ENCODE results near the gene MACF1. TPM values are rescaled to one million over a fixed set of nuclear protein-coding genes. Genes with fewer than 3 reads are reported as not detected.

Gene MACF1
- total and polyA plus RNA-seq, 2 of the 13 experiments (the other 11 are each of a cell fraction or from before 2014, with no cell fraction given): 36.7 to 65.4 TPM

- no peak for TF ChIP-seq ZNF484 (CRISPR knock-in tag; IDR thresholded peaks at IDR 0.05; ENCODE audit: borderline replicate concordance, low read depth)
- no peak for TF ChIP-seq ZNF20 (CRISPR knock-in tag; IDR thresholded peaks at IDR 0.05)
- peak; percentile 45; the same call in 1 of the 2 replicates for TF ChIP-seq HMG20A (CRISPR knock-in tag; IDR thresholded peaks at IDR 0.05; ENCODE audit: borderline replicate concordance)
Observed at GRCh38 chr1:39183503-39184353, 20.8 kb upstream of the MACF1 start (continued).

- ChIA-PET CTCF (ENCODE audit: low intra/inter-chr PET ratio, low total read pairs) (interaction anchor here (1.6 kb wide), 1 partner anchor 82 kb away, joined by 9 read pairs; no protein-coding TSS in a partner anchor), POLR2A (interaction anchor here (0.6 to 2.4 kb wide), 2 partner anchors 26 to 751 kb away, joined by 3 to 12 read pairs; no protein-coding TSS in a partner anchor)
- DNase-seq (ENCODE audit: low spot score) (no peak), FAIRE-seq (no peak), ATAC-seq (no peak)
- TF ChIP-seq ZBTB33 (CRISPR knock-in tag; IDR thresholded peaks at IDR 0.05) (peak; percentile 80; the same call in 1 of the 2 replicates), ZFP41 (CRISPR knock-in tag; IDR thresholded peaks at IDR 0.05; ENCODE audit: borderline replicate concordance) (no peak), ZNF713 (CRISPR knock-in tag; IDR thresholded peaks at IDR 0.05) (no peak), ZNF264 (CRISPR knock-in tag; IDR thresholded peaks at IDR 0.05) (no peak), CTCF (CRISPR knock-in tag; IDR thresholded peaks at IDR 0.05) (peak; percentile 32), IRF9 (CRISPR knock-in tag; IDR thresholded peaks at IDR 0.05; ENCODE audit: borderline replicate concordance) (no peak), STAG1 (CRISPR knock-in tag; IDR thresholded peaks at IDR 0.05) (0 out of 2 replicates have a peak, but pooled peaks have one; percentile 5)
- peaks cover 10% of the 10 kb centered on the region; the same call in 1 of the 2 replicates for H4K20me1 ChIP-seq (ENCODE audit: insufficient read depth, low read length)
- no peaks in the 10 kb centered on the region for H3K27me3 ChIP-seq (ENCODE audit: control insufficient read depth in 1 of 2, insufficient read depth in 2 of 2, low read length in 2 of 2)
- in situ Hi-C loops (cut with HindIII; ENCODE audit: extremely low pct_ligation_motif_present, low pct_unique_long_range_greater_than_20kb): no loop called here
- peaks cover 17% of the 10 kb centered on the region for H3K79me2 ChIP-seq (ENCODE audit: insufficient read depth, low read length)
- WGBS (ENCODE audit: low lambda C conversion rate): 100% methylated on average over 3 of the region's 3 CpGs
- H3K27ac ChIP-seq (ENCODE audit: extremely low read length, insufficient read depth, low read length): peak overlapping the region; percentile 27
- H3K9ac ChIP-seq (ENCODE audit: insufficient read depth, low read depth, low read length): no peak overlapping the region
- 0 out of 5 replicates have a peak, but pooled peaks cover 0 to 3% of the 10 kb centered on the region in 2 experiments for H3K36me3 ChIP-seq (replicated peaks in 1 of 2; ENCODE audit: control insufficient read depth in 1 of 2, insufficient read depth in 2 of 2, low read length in 2 of 2)
- H3K9me3 ChIP-seq (ENCODE audit: low read length): no peaks in the 10 kb centered on the region
- intact Hi-C loops (cut with micrococcal nuclease; ENCODE audit: unreplicated experiment): no loop called here
- H2AFZ ChIP-seq (ENCODE audit: low read length): no peak overlapping the region
- no TSS peak for BruUV-seq (replicated peaks)
- H3K4me2 ChIP-seq (ENCODE audit: low read depth, low read length): no peak overlapping the region
- peaks cover 32% of the 10 kb centered on the region for H3K4me1 ChIP-seq (ENCODE audit: insufficient read depth, low read length)
- no peak overlapping the region for H3K4me3 ChIP-seq (replicated peaks in 1 of 3; ENCODE audit: insufficient read depth in 1 of 3, low read depth in 2 of 3, low read length in 3 of 3)
Observed at GRCh38 chr1:39184354-39184818, 20.1 kb upstream of the MACF1 start.

Measured in HepG2 (cell line).